Hematopoietic multipotent progenitor cell treated with erythropoietin and hydrocortisone succinate and interleukin-3 and kit ligand, for 8 days (in vitro differentiated cells): ENCODE results near the gene GNA12.

ENCODE experiments used
- DNase-seq: peaks from one replicate; pipeline ENCODE4 v3.0.0-alpha.2; 2015

Gene GNA12

GRCh38 chr7:2800931-2801688 is 43.0 kb downstream of the GNA12 start:
- peak; percentile 89 for DNase-seq

GRCh38 chr7:2800220-2800930 is 43.7 kb downstream of the GNA12 start:
- no peak for DNase-seq

- peak; percentile 85 for DNase-seq
These were observed 44.9 kb downstream of the GNA12 start for GRCh38 chr7:2799253-2799652.

- no peak for DNase-seq
These were observed 45.4 kb downstream of the GNA12 start for GRCh38 chr7:2798669-2799068.

GRCh38 chr7:2796358-2797352 is 47.5 kb downstream of the GNA12 start:
- DNase-seq = no peak

- DNase-seq = no peak
These were observed 48.2 kb downstream of the GNA12 start for GRCh38 chr7:2795906-2796305.

GRCh38 chr7:2794836-2795636 is 49.1 kb downstream of the GNA12 start:
- DNase-seq = no peak

GRCh38 chr7:2792856-2793487 is 51.1 kb downstream of the GNA12 start:
- DNase-seq = no peak

- no peak for DNase-seq
These were observed 51.9 kb downstream of the GNA12 start for GRCh38 chr7:2792235-2792634.

- no peak for DNase-seq
These were observed 52.7 kb downstream of the GNA12 start for GRCh38 chr7:2791390-2791789.

GRCh38 chr7:2787251-2787951 is 56.7 kb downstream of the GNA12 start:
- no peak for DNase-seq

GRCh38 chr7:2786607-2787116 is 57.4 kb downstream of the GNA12 start:
- no peak for DNase-seq

GRCh38 chr7:2785071-2785500 is 59.0 kb downstream of the GNA12 start:
- no peak for DNase-seq

GRCh38 chr7:2782565-2782964 is 61.5 kb downstream of the GNA12 start:
- no peak for DNase-seq

- DNase-seq = no peak
These were observed 62.0 kb downstream of the GNA12 start for GRCh38 chr7:2782121-2782520.

- no peak for DNase-seq
These were observed 62.5 kb downstream of the GNA12 start for GRCh38 chr7:2781636-2782035.

- DNase-seq = no peak
These were observed 65.1 kb downstream of the GNA12 start for GRCh38 chr7:2779051-2779450.

GRCh38 chr7:2777898-2778535 is 66.1 kb downstream of the GNA12 start:
- peak; percentile 35 for DNase-seq

GRCh38 chr7:2776401-2776800 is 67.7 kb downstream of the GNA12 start:
- no peak for DNase-seq

- no peak for DNase-seq
These were observed 68.3 kb downstream of the GNA12 start for GRCh38 chr7:2775785-2776184.
